ENCODE data around the gene PRKN.

DNA sequence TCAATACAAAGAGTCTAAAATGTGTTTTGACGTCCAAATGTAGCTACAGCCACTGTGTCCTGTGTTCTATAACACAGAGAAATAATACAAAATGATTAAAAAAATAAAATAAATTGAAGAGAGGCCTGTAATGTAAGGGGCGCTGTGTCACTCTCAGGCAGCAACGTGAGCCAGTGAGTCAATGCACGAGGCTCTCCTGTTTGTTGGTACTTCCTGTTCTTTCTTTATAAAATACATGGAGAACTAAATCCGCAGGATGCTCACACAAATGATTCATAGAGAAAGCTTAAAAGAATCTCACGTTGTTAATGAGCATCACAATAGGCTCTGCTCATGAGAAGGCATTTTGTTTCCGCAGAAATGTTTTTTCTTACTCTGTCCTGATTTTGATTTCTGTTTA lies 818.7 kb downstream of the PRKN start:
- TF ChIP-seq, protein P1, sequence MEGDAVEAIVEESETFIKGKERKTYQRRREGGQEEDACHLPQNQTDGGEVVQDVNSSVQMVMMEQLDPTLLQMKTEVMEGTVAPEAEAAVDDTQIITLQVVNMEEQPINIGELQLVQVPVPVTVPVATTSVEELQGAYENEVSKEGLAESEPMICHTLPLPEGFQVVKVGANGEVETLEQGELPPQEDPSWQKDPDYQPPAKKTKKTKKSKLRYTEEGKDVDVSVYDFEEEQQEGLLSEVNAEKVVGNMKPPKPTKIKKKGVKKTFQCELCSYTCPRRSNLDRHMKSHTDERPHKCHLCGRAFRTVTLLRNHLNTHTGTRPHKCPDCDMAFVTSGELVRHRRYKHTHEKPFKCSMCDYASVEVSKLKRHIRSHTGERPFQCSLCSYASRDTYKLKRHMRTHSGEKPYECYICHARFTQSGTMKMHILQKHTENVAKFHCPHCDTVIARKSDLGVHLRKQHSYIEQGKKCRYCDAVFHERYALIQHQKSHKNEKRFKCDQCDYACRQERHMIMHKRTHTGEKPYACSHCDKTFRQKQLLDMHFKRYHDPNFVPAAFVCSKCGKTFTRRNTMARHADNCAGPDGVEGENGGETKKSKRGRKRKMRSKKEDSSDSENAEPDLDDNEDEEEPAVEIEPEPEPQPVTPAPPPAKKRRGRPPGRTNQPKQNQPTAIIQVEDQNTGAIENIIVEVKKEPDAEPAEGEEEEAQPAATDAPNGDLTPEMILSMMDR (IDR thresholded peaks at IDR 0.05), result no peak
- TF ChIP-seq POLR2A (IDR thresholded peaks at IDR 0.05), result no peak

Data from thyroid gland (tissue), 4 donors.